RPMI7951 (cell line): ENCODE data around the gene FAIM2. TPM values are rescaled to one million over a fixed set of nuclear protein-coding genes. Genes with fewer than 3 reads are reported as not detected.

Experiments
- DNase-seq: peaks from one replicate; pipeline ENCODE4 v3.0.0-alpha.2; 2012; ENCODE audit warnings: low read depth
- total RNA-seq: library from RNA; depleted of rRNA; stranded (reverse); fragments of >200 nt; shearing (Covaris generic); gene quantifications from 2 replicates; pipeline ENCODE4 v1.2.3, GENCODE V29; 2014

The FAIM2 gene
- total RNA-seq, 1 experiment from 2014 or later, result 1.2 TPM

DNA sequence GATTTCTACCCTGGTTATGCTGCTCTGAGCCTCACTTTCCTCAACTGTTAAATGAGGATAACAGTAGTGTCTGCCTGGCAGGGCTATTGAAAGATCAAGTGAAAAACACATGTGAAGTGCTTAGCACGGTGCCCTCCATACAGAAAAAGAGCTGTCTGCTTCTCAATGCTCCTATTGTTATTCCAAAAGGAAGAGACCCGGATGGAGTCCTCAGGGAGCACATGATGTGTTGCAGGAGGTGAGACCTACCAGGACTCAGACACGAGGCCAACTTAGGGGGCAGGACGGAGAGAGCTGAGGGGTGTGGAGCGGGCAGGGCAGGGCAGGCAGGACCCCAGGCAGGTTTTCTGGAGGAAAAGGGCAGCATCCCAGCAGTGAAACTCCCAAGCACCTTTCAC lies 8.9 kb downstream of the FAIM2 start:
- no peak for DNase-seq

DNA sequence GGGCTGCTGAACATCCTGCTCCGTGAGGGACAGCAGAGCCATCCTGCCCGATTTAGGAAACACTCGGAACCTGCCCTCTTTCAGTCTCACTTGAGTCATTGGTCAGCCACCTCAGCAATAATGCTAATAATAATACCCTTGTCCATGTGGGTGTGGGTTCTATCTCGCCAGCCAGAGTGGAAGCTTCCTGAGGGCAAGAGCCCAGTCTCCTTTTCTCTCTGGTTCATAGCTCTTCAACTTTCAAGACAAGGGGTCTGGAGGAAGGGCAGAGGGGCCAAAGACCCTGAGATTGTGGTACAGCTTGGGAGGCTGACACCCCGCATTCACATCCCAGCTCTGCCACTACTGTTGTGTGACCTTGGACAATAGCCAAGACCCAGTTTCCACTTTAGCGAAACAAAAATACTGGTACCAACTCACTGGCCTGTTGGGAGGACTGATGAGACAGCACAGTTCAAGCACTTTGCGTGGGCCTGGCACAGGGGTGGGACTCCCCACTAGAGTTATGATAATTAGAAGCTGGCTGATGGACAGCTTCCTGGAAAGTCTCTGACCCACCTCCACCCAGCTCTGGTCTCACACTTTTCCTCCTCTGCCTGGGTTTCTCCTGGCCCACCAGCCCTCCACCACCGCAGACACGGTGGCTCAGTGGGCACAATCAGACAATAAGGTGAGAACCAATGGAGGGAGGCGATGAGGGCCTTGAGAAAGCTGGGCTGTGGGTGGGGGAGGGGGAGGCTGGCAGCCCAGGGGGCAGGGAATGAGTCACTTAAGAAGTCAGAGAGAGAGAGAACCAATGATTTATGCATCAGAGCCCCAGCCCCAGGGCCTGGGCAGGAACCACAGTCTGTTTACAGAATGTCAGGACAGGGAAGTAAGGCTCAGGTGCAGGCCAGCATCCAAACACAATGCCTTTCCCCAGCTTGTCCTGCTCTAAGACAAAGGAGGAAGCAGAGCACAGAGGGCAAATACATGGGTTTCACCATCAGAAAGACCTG lies 9.6 kb downstream of the FAIM2 start:
- peak; percentile 81 for DNase-seq

DNA sequence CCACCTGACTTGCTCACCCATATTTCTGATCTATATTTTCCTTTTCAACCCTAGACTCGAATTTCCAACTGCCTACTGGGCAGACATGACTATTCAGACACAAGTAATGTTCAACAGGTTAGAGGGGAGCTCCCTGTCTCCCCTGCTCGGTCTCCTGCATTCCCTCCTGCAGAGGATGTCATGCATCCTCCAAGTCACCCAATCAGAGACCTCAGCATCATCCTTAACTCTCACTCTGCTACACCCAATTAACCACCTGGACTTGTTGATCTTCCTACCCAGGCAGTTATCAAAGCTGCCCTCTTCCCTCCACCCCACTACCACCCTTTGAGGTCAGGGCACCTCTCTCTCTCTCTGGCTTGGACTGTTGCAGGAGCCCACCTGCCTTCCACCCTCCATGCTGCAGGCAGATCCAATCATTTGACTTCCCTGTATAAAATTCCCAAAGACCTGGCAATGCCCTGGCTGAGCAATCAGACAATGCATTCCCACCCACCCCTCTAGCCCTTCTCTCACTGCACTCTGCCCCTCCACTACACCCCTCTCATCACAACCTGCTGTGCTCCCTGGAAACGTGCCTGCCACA lies 10.9 kb downstream of the FAIM2 start:
- DNase-seq, result no peak

DNA sequence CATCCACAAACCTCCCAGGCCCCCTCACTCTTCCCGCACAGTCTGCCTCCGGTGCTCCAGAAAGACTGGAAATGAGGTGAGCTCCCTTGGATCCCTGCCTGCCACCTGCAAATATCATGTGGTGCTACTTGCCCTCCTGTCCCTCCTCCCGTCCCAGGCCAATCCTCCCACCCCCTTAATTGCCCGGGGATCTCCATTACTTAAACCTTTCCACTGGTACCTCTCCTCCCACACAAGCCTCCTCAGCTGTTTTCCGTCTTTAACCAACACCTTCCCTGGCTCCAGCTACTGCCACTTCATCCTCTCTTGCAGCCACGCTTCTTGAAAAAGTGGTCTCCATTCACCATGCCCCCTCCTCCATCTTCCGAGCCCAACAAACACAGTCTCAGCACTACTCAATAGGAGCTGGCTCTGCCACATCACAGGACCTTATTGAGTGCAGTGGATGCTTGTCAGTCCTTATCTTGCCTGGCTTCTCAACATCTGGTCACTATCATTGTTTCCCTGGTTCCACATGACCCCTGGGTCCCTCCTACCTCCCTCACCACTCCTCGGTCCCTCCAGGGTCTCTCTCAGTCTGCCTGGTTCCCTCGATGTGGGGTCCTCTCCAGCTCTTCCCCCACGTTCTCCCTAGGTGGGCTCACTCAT lies 11.5 kb downstream of the FAIM2 start:
- no peak for DNase-seq

DNA sequence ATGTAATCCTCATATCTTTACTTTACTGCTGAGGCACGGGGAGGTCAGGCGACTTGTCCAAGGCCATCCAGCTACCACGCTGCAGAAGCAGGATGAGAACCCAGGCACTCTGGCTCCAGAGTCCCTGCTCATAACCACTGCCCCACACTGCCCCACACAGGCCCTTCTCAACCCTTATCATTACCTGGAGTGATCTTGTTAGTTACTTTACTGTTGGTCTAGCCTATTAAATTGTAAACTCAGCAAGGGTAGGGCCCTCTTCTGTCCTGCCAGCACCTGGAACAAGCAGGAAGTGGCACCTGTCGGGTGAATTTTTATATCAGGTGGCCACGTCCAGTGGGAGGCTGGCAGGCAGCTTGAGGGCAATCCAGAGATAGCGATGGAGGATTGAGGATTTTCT lies 12.2 kb downstream of the FAIM2 start:
- DNase-seq, result no peak

DNA sequence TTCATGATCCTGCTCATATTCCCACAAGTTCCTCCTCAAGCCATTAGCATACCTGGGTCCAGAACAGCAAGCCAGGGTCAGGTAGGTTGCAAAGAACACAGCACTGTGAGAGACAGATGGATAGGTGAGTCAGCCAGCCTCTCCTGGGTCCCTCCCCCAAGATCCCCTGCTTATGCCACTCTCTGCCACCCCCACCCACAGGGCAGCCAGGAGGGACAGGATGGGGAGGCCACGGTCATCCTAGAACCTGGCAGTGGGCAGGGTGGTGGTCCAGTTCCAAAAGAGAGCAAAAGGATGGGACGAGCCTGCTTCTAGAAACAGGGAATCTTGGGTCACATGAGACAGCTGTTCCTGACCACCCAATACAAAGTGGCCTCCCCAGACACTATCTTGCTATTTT lies 12.7 kb downstream of the FAIM2 start:
- DNase-seq, result no peak

DNA sequence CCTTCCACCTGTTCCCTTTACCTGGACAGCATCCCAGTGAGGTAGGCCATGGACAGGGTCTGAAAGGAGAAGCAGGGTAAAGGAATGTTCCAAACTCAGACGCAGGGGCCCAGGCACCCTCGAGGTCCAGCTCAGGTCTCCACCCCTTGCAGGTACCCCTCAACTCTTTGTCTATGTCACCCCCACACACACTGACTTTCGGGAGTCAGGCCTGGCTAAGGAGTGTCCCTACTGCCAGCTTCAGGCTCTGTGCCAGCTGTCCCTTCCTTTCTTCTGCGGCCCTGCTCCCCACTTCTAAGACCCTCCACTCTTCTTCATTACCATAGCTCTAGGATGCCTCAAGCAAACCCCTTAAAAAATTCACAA lies 13.6 kb downstream of the FAIM2 start:
- DNase-seq, result no peak

DNA sequence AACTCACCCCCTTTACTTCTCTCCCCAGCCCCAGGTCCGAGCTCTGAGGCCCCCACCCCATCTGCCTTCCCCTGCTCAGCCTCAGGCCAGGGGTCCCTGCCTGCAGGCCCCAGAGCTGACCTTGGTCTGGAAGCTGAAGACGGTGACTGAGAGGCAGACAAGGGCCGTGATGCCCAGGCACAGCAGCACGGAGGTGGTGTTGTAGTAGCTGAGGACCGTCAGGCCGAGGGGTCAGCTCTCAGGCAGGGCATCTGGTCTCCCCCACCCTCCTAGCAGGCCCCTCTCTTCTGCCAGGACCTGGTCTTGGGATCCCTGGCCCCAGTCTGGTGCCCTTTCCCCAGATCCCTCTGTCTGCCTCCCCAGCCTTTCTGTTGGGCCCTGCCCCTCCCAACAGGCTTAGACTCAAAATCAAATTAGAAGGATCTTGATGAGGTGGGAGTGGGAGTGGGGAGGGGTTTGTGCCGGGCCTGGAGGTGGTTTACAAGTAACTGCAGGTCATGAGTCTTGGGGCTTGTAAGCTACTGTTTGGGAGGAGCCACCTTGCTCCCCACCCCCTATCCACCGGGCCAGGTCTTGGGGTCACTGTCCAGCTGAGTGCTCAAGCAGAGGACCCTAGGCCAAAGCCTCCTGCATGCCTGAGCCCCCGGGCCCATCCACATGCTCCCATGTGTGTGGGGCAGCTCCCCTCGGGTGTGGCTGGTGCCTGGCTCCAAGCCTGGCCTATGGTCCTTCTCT lies 14.2 kb downstream of the FAIM2 start:
- DNase-seq, result no peak

DNA sequence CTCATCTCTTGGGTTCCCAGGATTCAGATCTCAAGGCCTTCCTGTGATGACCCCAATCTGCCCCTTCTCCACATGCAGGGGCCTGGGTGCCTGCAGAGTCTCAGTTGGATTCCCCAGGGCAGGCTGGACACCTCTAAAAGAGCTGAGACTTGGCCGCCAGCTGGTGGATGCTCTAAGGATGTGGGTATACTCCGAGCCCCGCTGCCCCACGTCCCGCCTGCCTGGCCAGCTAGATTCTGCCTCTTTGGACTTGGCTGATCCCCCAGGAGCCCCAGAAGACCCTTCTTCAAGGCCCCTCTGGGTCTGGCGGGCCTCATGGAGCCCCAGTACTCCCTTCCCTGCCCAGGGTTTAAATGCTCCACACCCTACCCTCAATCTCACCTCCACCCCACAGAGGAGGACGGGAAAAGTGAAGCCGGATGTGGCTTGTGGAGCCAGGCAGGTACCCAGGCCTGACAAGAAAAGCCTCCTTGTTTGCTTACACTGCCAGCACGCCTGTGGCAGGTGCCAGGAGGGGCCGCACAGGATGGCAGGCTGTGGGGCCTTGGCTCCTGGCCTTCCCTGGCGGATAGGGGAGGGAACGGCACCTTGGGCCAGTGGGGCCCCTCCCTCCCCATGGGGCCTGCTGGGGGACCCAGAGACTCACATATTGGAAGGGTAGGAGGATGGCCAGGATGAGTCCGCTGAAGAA lies 15.1 kb downstream of the FAIM2 start:
- no peak for DNase-seq

DNA sequence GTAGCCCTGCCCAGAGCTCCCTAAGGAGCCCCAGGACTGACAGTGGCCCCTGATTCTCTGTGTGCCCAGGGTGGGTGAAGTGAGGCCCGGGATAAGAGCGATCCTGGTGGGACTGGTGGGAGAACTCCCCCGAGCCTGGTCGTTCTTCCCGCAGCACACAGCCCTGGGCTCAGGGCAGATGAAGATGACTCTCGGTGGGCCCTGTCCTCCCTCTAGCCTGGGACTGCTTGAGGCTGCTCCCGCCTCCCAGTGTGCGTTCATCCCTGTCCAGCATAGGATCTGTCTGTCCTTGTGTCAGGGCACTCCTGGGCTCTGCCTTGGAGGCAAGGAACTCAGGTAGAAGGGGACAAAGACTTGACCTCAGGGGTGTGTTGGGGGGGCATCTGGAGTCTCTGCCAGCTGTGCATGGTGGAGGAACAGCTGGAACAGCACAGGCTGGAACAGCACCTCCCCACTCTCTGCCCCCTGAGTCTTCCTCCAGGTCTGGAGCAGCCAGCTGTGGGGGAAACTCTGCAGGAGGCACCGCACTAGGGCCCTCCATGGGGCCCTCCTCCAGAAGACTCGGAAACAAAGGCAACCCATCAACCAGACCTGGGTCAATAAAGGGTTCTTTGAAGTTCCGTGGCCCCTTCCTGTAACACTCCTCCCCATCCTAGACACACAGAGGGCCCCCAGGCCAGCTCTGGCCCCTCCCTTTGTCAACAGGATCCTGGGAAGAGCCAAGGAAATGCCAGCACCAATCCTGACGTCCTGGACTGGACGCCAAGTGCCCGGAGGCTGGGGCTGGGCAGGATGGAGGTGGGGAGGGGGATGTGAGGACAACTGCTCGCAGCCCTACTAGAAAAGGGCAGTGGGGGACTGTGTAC lies 15.9 kb downstream of the FAIM2 start:
- DNase-seq, result peak; percentile 13

DNA sequence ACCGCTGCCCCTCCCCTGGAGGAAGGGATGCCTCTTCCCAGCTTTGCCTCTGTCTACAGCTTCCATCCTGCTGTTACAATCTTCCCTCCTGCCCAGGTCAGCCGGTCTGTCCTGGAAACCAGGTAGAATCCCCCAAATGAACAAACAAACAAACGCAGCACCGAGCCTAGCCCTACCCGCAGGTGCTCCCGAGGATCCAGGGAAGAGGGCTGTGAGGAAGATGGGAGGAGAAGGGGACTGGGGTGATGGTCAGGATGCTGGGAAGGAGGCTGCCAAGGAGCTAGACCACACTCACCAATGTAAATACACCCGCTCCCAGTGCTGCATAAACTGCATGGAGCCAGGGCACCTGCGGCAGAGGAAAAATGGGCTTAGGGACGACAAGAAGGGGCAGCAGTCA lies 16.6 kb downstream of the FAIM2 start:
- no peak for DNase-seq

DNA sequence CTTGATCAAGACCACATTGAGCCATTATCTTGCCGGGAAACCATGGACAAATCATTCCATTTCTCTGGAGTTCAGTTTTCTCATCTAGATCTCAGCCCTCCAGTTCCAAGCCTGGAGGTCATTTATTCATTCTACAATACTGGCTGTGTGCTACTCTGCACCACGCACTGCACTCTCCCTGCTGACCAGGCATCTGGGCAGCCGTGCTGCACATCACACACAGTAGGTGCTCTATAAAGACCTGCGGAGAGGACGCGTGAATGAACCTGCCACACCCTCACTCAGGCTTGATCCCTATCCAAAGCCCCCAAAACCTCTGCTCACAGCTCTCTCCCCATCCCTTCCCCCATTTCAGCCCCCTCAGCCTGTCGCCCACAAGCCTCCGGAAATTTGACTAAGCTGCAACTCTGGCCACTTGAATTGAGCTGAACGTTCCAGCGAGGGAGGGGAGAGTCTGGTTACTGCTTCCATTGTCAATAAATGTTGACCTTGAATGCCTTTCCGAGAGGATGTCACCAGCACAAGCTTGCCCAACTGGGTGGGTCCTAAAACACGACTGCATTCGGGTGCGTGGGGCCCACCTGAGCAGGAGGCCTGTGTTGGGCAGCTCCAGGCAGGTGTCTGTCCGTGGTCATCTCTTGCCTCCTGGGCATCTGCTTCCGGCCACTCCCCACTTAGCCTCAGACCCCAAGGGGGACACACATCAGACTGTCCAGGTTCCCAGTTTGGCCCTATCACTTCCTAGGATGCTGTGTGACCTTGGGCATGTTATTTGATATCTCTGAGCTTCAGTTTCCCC lies 17.8 kb downstream of the FAIM2 start:
- no peak for DNase-seq

DNA sequence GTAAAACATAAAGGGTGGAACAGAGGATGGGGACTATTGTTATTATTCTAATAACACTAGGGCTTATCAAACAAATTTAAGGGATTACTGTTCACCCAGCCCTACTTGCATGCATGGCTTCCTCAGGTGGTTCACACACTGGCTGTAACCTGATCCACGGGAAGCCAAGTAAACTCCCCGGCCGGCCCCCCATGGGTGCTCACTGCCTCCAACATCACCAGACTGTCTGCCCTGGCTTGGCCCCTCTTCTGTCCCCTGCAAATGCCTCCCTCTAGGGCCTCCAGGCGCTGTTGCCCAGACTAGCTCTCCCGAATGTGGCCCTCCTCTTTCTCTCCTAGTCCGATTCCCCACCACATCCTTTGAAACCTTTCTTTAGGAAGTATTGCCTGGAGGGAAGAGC lies 18.6 kb downstream of the FAIM2 start:
- DNase-seq, result no peak

DNA sequence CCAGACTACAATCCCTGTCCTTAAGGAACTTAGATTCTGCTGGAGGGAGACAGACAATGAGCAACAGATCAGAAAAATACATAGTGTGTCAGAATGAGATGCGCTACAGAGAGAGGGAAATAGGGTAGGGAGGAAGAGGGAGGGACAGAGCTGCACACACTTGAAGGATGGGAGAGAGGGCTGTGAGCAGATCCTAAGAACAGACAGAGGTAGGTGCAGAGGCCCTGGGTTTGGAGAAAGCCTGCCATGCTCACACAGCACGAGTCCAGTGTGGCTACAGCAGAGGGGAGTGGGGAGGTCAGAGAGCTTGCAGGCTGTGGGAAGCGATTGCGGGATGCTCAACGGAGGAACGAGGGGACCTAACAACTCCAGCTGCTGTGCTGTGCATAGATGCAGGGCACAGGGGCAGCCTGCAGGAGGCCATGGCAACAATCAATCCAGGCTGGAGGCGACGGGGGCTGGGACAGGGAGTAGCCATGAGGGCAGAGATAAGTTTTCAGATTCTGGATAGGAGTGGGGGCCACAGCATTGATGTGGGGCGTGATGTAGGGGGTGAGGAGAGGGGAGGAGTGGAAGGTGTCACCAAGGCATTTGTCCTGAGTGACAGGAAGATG lies 20.7 kb downstream of the FAIM2 start:
- no peak for DNase-seq

DNA sequence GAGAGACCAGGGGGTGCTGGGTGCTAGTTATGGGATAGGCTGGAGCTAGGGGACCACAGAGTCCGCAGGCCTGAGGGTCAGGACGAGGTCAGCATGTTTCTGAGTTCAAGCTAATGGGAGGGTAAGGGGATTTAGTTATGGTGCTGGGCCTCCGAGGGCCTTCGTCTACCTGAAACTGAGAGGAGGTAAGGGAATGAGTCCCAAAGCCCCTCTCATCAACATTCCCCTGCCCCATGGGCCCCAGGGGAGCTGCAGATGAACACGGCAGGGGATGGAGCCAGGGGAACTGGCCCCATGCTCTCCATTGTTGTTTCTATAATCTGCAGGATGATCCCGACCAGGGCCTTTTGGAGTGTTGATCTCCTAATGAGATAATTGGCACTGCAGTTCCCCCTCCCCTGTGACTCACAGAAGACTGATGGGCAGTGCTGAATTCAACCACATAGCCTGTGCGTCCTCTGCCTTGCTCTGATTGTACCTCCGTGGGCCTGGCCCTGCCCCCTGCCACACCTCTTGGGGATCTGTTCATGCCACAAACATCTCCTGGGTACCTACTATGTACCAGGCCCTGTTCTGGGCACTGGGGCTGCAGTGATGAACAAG lies 21.4 kb downstream of the FAIM2 start:
- DNase-seq, result no peak

DNA sequence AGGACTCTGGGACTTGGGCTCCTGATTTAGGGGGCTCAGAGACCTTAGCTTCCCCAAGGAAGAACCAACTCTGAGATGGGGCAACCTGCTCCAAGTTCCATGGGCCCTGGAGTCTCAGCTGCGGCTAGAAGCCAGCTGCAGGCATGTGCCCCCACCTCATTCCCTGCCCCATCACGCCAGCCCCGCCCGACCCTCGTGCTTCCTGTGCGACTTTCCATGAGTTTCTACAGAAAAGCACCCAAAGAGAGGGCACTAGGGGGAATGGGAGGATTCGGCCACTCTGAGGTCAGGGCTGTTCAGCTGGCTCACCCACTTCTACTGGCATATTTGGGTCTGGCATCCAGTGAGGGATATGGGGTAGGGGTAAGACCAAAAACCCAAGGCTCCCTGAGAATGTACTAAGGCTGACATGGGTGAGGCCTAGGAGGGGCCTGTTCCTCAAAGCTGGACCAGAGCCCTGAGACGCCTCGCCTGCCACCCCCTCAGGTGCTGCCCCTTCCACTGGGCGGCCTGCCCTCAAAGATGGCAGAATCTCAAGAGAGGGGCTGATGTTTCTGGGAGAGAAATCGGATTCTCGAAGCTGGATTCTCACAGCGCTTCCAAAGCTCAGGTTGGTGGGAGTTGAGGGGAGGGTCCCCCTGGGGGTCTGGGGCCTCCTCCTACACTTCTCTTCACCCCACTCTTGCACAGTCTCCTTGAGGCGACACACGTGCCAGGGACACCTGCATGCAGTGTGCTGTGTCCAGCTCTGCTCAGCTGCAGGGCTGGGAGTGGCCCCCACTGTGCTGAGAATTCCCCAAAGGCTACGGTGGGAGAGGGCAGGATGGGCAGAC lies 22.1 kb downstream of the FAIM2 start:
- DNase-seq, result no peak

DNA sequence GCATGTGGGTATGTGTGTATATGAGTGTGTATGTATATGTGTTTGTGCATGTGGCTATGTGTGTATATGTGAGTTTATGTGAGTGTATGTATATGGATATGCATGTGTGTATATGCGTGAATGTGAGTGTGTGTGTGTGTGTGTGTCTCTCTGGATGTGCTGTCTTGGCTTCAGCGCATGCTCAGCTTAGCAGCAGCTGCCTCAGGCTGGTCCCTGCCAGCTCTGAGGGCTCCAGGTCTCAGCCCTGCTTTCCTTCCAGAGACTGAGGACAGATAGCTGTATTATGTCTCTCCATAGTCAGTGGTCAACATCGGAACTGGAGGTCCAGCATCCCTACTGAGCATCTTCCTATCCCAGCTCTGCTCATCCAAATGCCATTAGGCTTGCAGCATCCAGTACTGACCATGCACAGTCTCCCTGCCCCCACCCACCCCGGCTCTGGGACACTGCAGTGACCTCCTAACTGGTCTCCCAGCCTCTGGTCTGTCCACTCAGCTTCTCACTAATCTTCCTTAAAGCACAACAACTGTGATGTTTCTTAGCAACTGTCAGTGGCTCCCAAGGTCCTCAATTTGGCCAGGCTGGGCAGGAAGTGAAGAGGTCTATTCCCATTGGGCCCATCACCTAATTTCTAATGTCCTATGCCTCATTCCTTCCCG lies 22.8 kb downstream of the FAIM2 start:
- no peak for DNase-seq
